Measurements from ENCODE around the gene RBM25.

The RBM25 gene

GRCh38 chr14:73102806-73103497 lies 44.6 kb downstream of the RBM25 start:
- no peaks in the 10 kb centered on the region for H3K27me3 ChIP-seq (ENCODE audit: insufficient read depth, low read length)

GRCh38 chr14:73105050-73105449 lies 46.7 kb downstream of the RBM25 start:
- no peak overlapping the region for H3K9ac ChIP-seq (ENCODE audit: low read depth, low read length)
- no peaks in the 10 kb centered on the region for H3K27me3 ChIP-seq (ENCODE audit: insufficient read depth, low read length)
- WGBS, result 100% methylated on average over 2 of the region's 3 CpGs
- no peak overlapping the region for H3K27ac ChIP-seq (ENCODE audit: low read depth, low read length)
- no peaks in the 10 kb centered on the region for H3K4me1 ChIP-seq (ENCODE audit: insufficient read depth, low read length)
- H3K9me3 ChIP-seq (ENCODE audit: insufficient read depth, low read depth, low read length), result no peaks in the 10 kb centered on the region
- no peak overlapping the region for H3K4me3 ChIP-seq (ENCODE audit: low read length)
- peaks cover 100% of the 10 kb centered on the region for H3K36me3 ChIP-seq (ENCODE audit: insufficient read depth, low read length)

More at GRCh38 chr14:73102806-73103497, 44.6 kb downstream of the RBM25 start:
- Histone ChIP-seq H3K4me1 (ENCODE audit: insufficient read depth, low read length) (no peaks in the 10 kb centered on the region), H3K9ac (ENCODE audit: low read depth, low read length) (no peak overlapping the region), H3K27ac (ENCODE audit: low read depth, low read length) (no peak overlapping the region), H3K9me3 (ENCODE audit: insufficient read depth, low read depth, low read length) (no peaks in the 10 kb centered on the region), H3K4me3 (ENCODE audit: low read length) (no peak overlapping the region), H3K36me3 (ENCODE audit: insufficient read depth, low read length) (peaks cover 100% of the 10 kb centered on the region)
- WGBS, result 96% methylated on average over 26 of the region's 27 CpGs

GRCh38 chr14:73105727-73106126 lies 47.4 kb downstream of the RBM25 start:
- peaks cover 100% of the 10 kb centered on the region for H3K36me3 ChIP-seq (ENCODE audit: insufficient read depth, low read length)
- H3K27ac ChIP-seq (ENCODE audit: low read depth, low read length), result no peak overlapping the region
- no peak overlapping the region for H3K4me3 ChIP-seq (ENCODE audit: low read length)
- no peaks in the 10 kb centered on the region for H3K27me3 ChIP-seq (ENCODE audit: insufficient read depth, low read length)
- H3K4me1 ChIP-seq (ENCODE audit: insufficient read depth, low read length), result no peaks in the 10 kb centered on the region
- H3K9ac ChIP-seq (ENCODE audit: low read depth, low read length), result no peak overlapping the region
- WGBS, result 97% methylated on average over 16 of the region's 16 CpGs
- H3K9me3 ChIP-seq (ENCODE audit: insufficient read depth, low read depth, low read length), result no peaks in the 10 kb centered on the region

GRCh38 chr14:73116079-73116665 lies 57.8 kb downstream of the RBM25 start:
- Histone ChIP-seq H3K9ac (ENCODE audit: low read depth, low read length) (no peak overlapping the region), H3K9me3 (ENCODE audit: insufficient read depth, low read depth, low read length) (no peaks in the 10 kb centered on the region), H3K27me3 (ENCODE audit: insufficient read depth, low read length) (no peaks in the 10 kb centered on the region), H3K27ac (ENCODE audit: low read depth, low read length) (no peak overlapping the region), H3K4me3 (ENCODE audit: low read length) (no peak overlapping the region), H3K36me3 (ENCODE audit: insufficient read depth, low read length) (peaks cover 97% of the 10 kb centered on the region), H3K4me1 (ENCODE audit: insufficient read depth, low read length) (no peaks in the 10 kb centered on the region)
- WGBS, result 95% methylated on average over 6 of the region's 6 CpGs

GRCh38 chr14:73124180-73124894 lies 66.0 kb downstream of the RBM25 start:
- 74% methylated on average over 5 of the region's 6 CpGs for WGBS
- Histone ChIP-seq H3K27ac (ENCODE audit: low read depth, low read length) (peak overlapping the region; percentile 74; the same call in 1 of the 2 replicates), H3K4me1 (ENCODE audit: insufficient read depth, low read length) (peaks cover 38% of the 10 kb centered on the region; the same call in 1 of the 2 replicates), H3K4me3 (ENCODE audit: low read length) (no peak overlapping the region), H3K9me3 (ENCODE audit: insufficient read depth, low read depth, low read length) (no peaks in the 10 kb centered on the region), H3K27me3 (ENCODE audit: insufficient read depth, low read length) (no peaks in the 10 kb centered on the region), H3K36me3 (ENCODE audit: insufficient read depth, low read length) (peaks cover 52% of the 10 kb centered on the region), H3K9ac (ENCODE audit: low read depth, low read length) (no peak overlapping the region)

- WGBS, result 27% methylated on average over 5 of the region's 5 CpGs
- no peak overlapping the region for H3K4me3 ChIP-seq (ENCODE audit: low read length)
- peaks cover 44% of the 10 kb centered on the region for H3K36me3 ChIP-seq (ENCODE audit: insufficient read depth, low read length)
- H3K4me1 ChIP-seq (ENCODE audit: insufficient read depth, low read length), result peaks cover 38% of the 10 kb centered on the region; the same call in 1 of the 2 replicates
- no peaks in the 10 kb centered on the region for H3K27me3 ChIP-seq (ENCODE audit: insufficient read depth, low read length)
- H3K9me3 ChIP-seq (ENCODE audit: insufficient read depth, low read depth, low read length), result no peaks in the 10 kb centered on the region
- H3K9ac ChIP-seq (ENCODE audit: low read depth, low read length), result no peak overlapping the region; the same call in 1 of the 2 replicates
- peak overlapping the region; percentile 74; the same call in 1 of the 2 replicates for H3K27ac ChIP-seq (ENCODE audit: low read depth, low read length)
These were observed 66.8 kb downstream of the RBM25 start for GRCh38 chr14:73125169-73125588.

GRCh38 chr14:73125746-73126145 lies 67.4 kb downstream of the RBM25 start:
- Histone ChIP-seq H3K9ac (ENCODE audit: low read depth, low read length) (no peak overlapping the region; the same call in 1 of the 2 replicates), H3K36me3 (ENCODE audit: insufficient read depth, low read length) (peaks cover 38% of the 10 kb centered on the region)
- 45% methylated on average over 3 of the region's 3 CpGs for WGBS

GRCh38 chr14:73133795-73134194 lies 75.5 kb downstream of the RBM25 start:
- H3K27ac ChIP-seq (ENCODE audit: low read depth, low read length), result no peak overlapping the region
- no peaks in the 10 kb centered on the region for H3K27me3 ChIP-seq (ENCODE audit: insufficient read depth, low read length)
- WGBS, result 94% methylated on average over 3 of the region's 3 CpGs
- no peak overlapping the region for H3K4me3 ChIP-seq (ENCODE audit: low read length)
- H3K9ac ChIP-seq (ENCODE audit: low read depth, low read length), result no peak overlapping the region
- H3K36me3 ChIP-seq (ENCODE audit: insufficient read depth, low read length), result no peaks in the 10 kb centered on the region
- peaks cover 4% of the 10 kb centered on the region; the same call in 1 of the 2 replicates for H3K9me3 ChIP-seq (ENCODE audit: insufficient read depth, low read depth, low read length)
- no peaks in the 10 kb centered on the region for H3K4me1 ChIP-seq (ENCODE audit: insufficient read depth, low read length)

More at GRCh38 chr14:73125746-73126145, 67.4 kb downstream of the RBM25 start:
- Histone ChIP-seq H3K9me3 (ENCODE audit: insufficient read depth, low read depth, low read length) (no peaks in the 10 kb centered on the region), H3K27me3 (ENCODE audit: insufficient read depth, low read length) (no peaks in the 10 kb centered on the region), H3K27ac (ENCODE audit: low read depth, low read length) (peak overlapping the region; percentile 74; the same call in 1 of the 2 replicates), H3K4me1 (ENCODE audit: insufficient read depth, low read length) (peaks cover 38% of the 10 kb centered on the region; the same call in 1 of the 2 replicates), H3K4me3 (ENCODE audit: low read length) (no peak overlapping the region; the same call in 1 of the 2 replicates)

- no peaks in the 10 kb centered on the region for H3K4me1 ChIP-seq (ENCODE audit: insufficient read depth, low read length)
- peaks cover 4% of the 10 kb centered on the region; the same call in 1 of the 2 replicates for H3K9me3 ChIP-seq (ENCODE audit: insufficient read depth, low read depth, low read length)
- no peaks in the 10 kb centered on the region for H3K27me3 ChIP-seq (ENCODE audit: insufficient read depth, low read length)
- H3K27ac ChIP-seq (ENCODE audit: low read depth, low read length), result no peak overlapping the region; the same call in 1 of the 2 replicates
- WGBS, result 9% methylated on average over 16 of the region's 16 CpGs
- H3K4me3 ChIP-seq (ENCODE audit: low read length), result peak overlapping the region; percentile 84
- no peak overlapping the region for H3K9ac ChIP-seq (ENCODE audit: low read depth, low read length)
- no peaks in the 10 kb centered on the region for H3K36me3 ChIP-seq (ENCODE audit: insufficient read depth, low read length)
These were observed 77.7 kb downstream of the RBM25 start for GRCh38 chr14:73136085-73136386.

GRCh38 chr14:73136387-73137225 lies 78.3 kb downstream of the RBM25 start, which contains the start of gene PSEN1:
Gene PSEN1, plus strand, starts transcription at chr14:73136507. Its CDS starts 11,513 bp downstream, at chr14:73148020.
- Histone ChIP-seq H3K4me1 (ENCODE audit: insufficient read depth, low read length) (no peaks in the 10 kb centered on the region), H3K9me3 (ENCODE audit: insufficient read depth, low read depth, low read length) (peaks cover 4% of the 10 kb centered on the region; the same call in 1 of the 2 replicates), H3K27me3 (ENCODE audit: insufficient read depth, low read length) (no peaks in the 10 kb centered on the region), H3K36me3 (ENCODE audit: insufficient read depth, low read length) (no peaks in the 10 kb centered on the region), H3K27ac (ENCODE audit: low read depth, low read length) (peak within 1 kb of the TSS; percentile 87), H3K4me3 (ENCODE audit: low read length) (peak within 1 kb of the TSS; percentile 84), H3K9ac (ENCODE audit: low read depth, low read length) (peak within 1 kb of the TSS; percentile 81)
- WGBS, result under 1% methylated on average over 71 of the region's 71 CpGs

Measured in HUES64 (cell line).